OCI-LY7 (cell line): ENCODE measurements around the gene C2CD3. TPM values are rescaled to one million over a fixed set of nuclear protein-coding genes. Genes with fewer than 3 reads are reported as not detected.

Experiments used
- BruUV-seq: library from RNA; stranded (reverse); fragments of 400-500 nt; replicated peaks from 2 replicates; lab custom pipeline; 2021; lab: Mats Ljungman, UMichigan
- CTCF ChIA-PET: fragments of 300-600 bp; sonication (Branson Sonifier 250); formaldehyde crosslinking; loops from one replicate; lab custom pipeline; 2022; ENCODE audit warnings: antibody characterized with exemption; ENCODE audit not compliant: unreplicated experiment; lab: Charles Lee
- POLR2A ChIA-PET: fragments of 300-600 bp; sonication (Branson Sonifier 250); formaldehyde crosslinking; loops from one replicate; lab custom pipeline; 2022; ENCODE audit warnings: antibody characterized with exemption; lab: Charles Lee
- DNase-seq: peaks from one replicate; pipeline ENCODE4 v3.0.0-alpha.2; 2015; ENCODE audit warnings: low spot score
- H2AFZ ChIP-seq: fragments of 200-600 bp; sonication (generic), shearing (Covaris generic); 2 replicates; pipeline ENCODE4 v1.6.1; 2014; ENCODE audit warnings: mild to moderate bottlenecking, antibody characterized with exemption, low read length, moderate library complexity
- H3K27ac ChIP-seq: fragments of 200-600 bp; sonication (generic); 2 replicates; pipeline ENCODE4 v1.5.1; 2014; ENCODE audit warnings: mixed run types, low read depth, mild to moderate bottlenecking, moderate library complexity, low read length, inconsistent platforms; ENCODE audit not compliant: poor library complexity, severe bottlenecking
- H3K36me3 ChIP-seq: fragments of 200-600 bp; sonication (generic); 2 replicates; pipeline ENCODE4 v1.6.1; 2014; ENCODE audit warnings: mild to moderate bottlenecking, antibody characterized with exemption, low read length, moderate library complexity, mixed read lengths; ENCODE audit not compliant: insufficient read depth
- H3K4me1 ChIP-seq: fragments of 200-600 bp; sonication (generic); 2 replicates; pipeline ENCODE4 v1.5.1; 2014; ENCODE audit warnings: mild to moderate bottlenecking, low read length; ENCODE audit not compliant: insufficient read depth, poor library complexity, severe bottlenecking
- H3K4me2 ChIP-seq: fragments of 200-600 bp; sonication (generic); 2 replicates; pipeline ENCODE4 v1.6.1; 2014; ENCODE audit warnings: mild to moderate bottlenecking, low read length
- H3K4me3 ChIP-seq: fragments of 200-600 bp; sonication (generic); 2 replicates; pipeline ENCODE4 v1.5.1; 2014; ENCODE audit warnings: mild to moderate bottlenecking, low read depth, low read length; ENCODE audit not compliant: poor library complexity, severe bottlenecking
- H3K79me2 ChIP-seq: fragments of 200-600 bp; sonication (generic); 2 replicates; pipeline ENCODE4 v1.6.1; 2016; ENCODE audit warnings: low read depth, mild to moderate bottlenecking, low read length, moderate library complexity, mixed read lengths; ENCODE audit not compliant: insufficient read depth
- H3K9me2 ChIP-seq: fragments of 200-600 bp; sonication (generic); 2 replicates; pipeline ENCODE4 v1.6.1; 2016; ENCODE audit warnings: mild to moderate bottlenecking, low read length, mixed read lengths; ENCODE audit not compliant: insufficient read depth
- H3K9me3 ChIP-seq: fragments of 200-600 bp; sonication (generic); 2 replicates; pipeline ENCODE4 v1.6.1; 2014; ENCODE audit warnings: mild to moderate bottlenecking, mixed run types, low read length, mixed read lengths
- H4K20me1 ChIP-seq: fragments of 200-600 bp; sonication (generic); 2 replicates; pipeline ENCODE4 v1.6.1; 2014; ENCODE audit warnings: mild to moderate bottlenecking, antibody characterized with exemption, low read length, moderate library complexity, mixed read lengths; ENCODE audit not compliant: insufficient read depth
- EZH2phosphoT487 ChIP-seq: fragments of 200-600 bp; sonication (generic); IDR thresholded peaks from 2 replicates; pipeline ENCODE4 v1.6.1; 2018; ENCODE audit warnings: low read depth, borderline replicate concordance, mild to moderate bottlenecking, mixed run types, antibody characterized with exemption, low read length, moderate library complexity, mixed read lengths
- intact Hi-C: fragments of 100-400 bp; cut with micrococcal nuclease; formaldehyde crosslinking; loops from one replicate; pipeline ENCODE4 v1.10.0; 2022; ENCODE audit not compliant: unreplicated experiment
- total RNA-seq, 2 experiments: library from RNA; depleted of rRNA in 1 of 2; stranded (reverse); fragments of >200 nt in 1 of 2; shearing (Covaris generic) in 1 of 2; gene quantifications; 2 replicates each; pipeline ENCODE4 v1.2.3, GENCODE V29; 2014 to 2022
- TF ChIP-seq, protein P1 (sequence below): fragments of 200-600 bp; sonication (generic); conservative IDR thresholded peaks from 2 replicates; pipeline ENCODE4 v1.5.1; 2014; ENCODE audit warnings: mild to moderate bottlenecking, antibody characterized with exemption, low read length, moderate library complexity, mixed read lengths

The C2CD3 gene
- total RNA-seq, 2 experiments from 2014 or later = 29.2 to 32.1 TPM

- no peak overlapping the region for H3K27ac ChIP-seq
- no peaks in the 10 kb centered on the region for H3K36me3 ChIP-seq
- no TSS peak for BruUV-seq
- no peak for DNase-seq
- H4K20me1 ChIP-seq = no peaks in the 10 kb centered on the region
- H3K4me3 ChIP-seq = no peak overlapping the region
- POLR2A ChIA-PET = no interaction called here
- CTCF ChIA-PET = interaction anchor here (1.0 kb wide), 1 partner anchor 17 kb away, joined by 3 read pairs; no protein-coding TSS in a partner anchor
- H2AFZ ChIP-seq = no peak overlapping the region
- H3K4me1 ChIP-seq = peaks cover 33% of the 10 kb centered on the region
- intact Hi-C loops = no loop called here
- TF ChIP-seq, protein P1, sequence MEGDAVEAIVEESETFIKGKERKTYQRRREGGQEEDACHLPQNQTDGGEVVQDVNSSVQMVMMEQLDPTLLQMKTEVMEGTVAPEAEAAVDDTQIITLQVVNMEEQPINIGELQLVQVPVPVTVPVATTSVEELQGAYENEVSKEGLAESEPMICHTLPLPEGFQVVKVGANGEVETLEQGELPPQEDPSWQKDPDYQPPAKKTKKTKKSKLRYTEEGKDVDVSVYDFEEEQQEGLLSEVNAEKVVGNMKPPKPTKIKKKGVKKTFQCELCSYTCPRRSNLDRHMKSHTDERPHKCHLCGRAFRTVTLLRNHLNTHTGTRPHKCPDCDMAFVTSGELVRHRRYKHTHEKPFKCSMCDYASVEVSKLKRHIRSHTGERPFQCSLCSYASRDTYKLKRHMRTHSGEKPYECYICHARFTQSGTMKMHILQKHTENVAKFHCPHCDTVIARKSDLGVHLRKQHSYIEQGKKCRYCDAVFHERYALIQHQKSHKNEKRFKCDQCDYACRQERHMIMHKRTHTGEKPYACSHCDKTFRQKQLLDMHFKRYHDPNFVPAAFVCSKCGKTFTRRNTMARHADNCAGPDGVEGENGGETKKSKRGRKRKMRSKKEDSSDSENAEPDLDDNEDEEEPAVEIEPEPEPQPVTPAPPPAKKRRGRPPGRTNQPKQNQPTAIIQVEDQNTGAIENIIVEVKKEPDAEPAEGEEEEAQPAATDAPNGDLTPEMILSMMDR = no peak
- TF ChIP-seq EZH2phosphoT487 = no peak
- no peaks in the 10 kb centered on the region for H3K9me3 ChIP-seq
- H3K9me2 ChIP-seq = no peaks in the 10 kb centered on the region
- H3K4me2 ChIP-seq = no peak overlapping the region
- no peaks in the 10 kb centered on the region for H3K79me2 ChIP-seq
These were observed 166.6 kb downstream of the C2CD3 start for GRCh38 chr11:74004046-74004695.

DNA sequence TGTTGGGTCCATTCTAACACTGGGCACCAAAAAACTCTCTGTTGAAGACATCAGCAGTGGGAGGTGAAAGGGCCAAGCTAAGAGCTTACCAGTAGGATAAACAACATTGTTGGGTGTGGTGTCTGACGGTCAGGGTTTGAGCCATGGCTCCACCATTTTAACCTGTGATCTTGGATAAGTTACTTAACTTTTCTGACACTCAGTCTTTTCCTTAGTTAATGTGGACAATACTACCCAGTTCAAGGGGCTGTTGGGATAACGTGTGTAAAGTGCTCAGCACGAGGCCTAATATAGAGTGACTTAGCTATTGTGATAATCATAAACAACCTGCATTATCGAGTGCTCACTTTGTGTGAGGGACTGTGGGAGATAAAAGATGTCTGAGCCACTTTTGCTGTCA is 168.0 kb downstream of the C2CD3 start:
- Histone ChIP-seq H3K36me3 (no peaks in the 10 kb centered on the region), H3K79me2 (no peaks in the 10 kb centered on the region; the same call in 1 of the 2 replicates), H3K4me3 (no peak overlapping the region), H3K4me2 (no peak overlapping the region), H4K20me1 (no peaks in the 10 kb centered on the region), H3K4me1 (peaks cover 35% of the 10 kb centered on the region), H2AFZ (no peak overlapping the region), H3K9me2 (no peaks in the 10 kb centered on the region), H3K9me3 (no peaks in the 10 kb centered on the region), H3K27ac (no peak overlapping the region)
- CTCF ChIA-PET = no interaction called here
- no peak for DNase-seq
- TF ChIP-seq, protein P1 = no peak
- no peak for TF ChIP-seq EZH2phosphoT487
- no TSS peak for BruUV-seq
- intact Hi-C loops = no loop called here
- POLR2A ChIA-PET = interaction anchor here (1.0 to 1.4 kb wide), 2 partner anchors 8 to 10 kb away, joined by 3 to 4 read pairs; no protein-coding TSS in a partner anchor

DNA sequence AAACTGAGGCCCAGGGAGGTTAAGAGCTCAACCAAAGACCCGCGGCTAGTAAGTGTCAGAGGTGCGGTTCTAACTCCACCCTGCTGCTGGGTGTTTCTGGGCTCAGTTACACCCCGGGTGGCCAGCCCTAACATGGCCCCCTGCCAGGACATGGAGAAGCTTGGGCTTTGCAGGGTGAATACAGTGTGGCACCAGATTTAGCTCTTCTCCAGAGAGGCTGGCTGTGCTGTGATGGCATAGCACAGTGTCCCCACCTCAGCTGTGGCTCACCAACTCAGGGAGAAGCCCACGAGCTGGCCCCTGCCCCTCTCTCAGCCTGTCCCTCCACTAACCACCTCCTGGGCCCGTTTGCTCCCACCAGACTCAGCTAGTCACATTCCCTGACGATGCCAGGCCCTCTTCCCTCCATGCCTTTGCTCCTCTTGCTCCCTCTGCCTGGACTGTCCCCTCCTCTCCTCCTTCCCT is 168.9 kb downstream of the C2CD3 start:
- BruUV-seq = no TSS peak
- no peaks in the 10 kb centered on the region for H3K9me3 ChIP-seq
- ChIA-PET CTCF (no interaction called here), POLR2A (interaction anchor here (0.5 to 1.4 kb wide), 3 partner anchors 10 to 20 kb away, joined by 3 to 4 read pairs (median 4); no protein-coding TSS in a partner anchor)
- intact Hi-C loops = no loop called here
- H4K20me1 ChIP-seq = no peaks in the 10 kb centered on the region
- peaks cover 45% of the 10 kb centered on the region for H3K4me1 ChIP-seq
- no peak overlapping the region for H3K4me2 ChIP-seq
- no peak for DNase-seq
- H3K36me3 ChIP-seq = no peaks in the 10 kb centered on the region
- TF ChIP-seq EZH2phosphoT487 = no peak
- TF ChIP-seq, protein P1 = no peak
- no peak overlapping the region for H3K4me3 ChIP-seq
- no peak overlapping the region for H2AFZ ChIP-seq
- no peaks in the 10 kb centered on the region; the same call in 1 of the 2 replicates for H3K79me2 ChIP-seq
- H3K27ac ChIP-seq = no peak overlapping the region
- no peaks in the 10 kb centered on the region for H3K9me2 ChIP-seq
